Measurements from ENCODE around the gene SLC38A11. TPM values are rescaled to one million over a fixed set of nuclear protein-coding genes. Genes with fewer than 3 reads are reported as not detected.
A peak's percentile ranks its signal among the peaks of the same experiment; 100 is the strongest.

The SLC38A11 gene
- polyA plus RNA-seq, 3 donors: 0.07 TPM; not detected in 2

DNA sequence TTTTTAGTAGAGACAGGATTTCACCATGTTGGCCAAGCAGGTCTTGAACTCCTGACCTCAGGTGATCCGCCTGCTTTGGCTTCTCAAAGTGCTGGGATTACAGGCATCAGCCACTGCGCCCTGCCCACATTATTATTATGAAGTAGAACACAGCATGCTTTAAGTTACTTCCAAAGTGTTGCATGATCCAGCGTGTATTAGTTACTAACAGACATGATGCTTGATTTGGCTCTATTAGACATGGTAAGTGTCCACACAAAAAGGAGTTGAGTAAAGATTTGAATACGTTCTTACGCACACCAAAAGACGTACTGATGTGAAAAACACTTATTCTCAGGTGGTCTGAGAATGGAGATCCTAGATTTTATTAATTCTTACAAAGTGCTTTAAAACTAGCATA lies 50.0 kb downstream of the SLC38A11 start:
- Mint-ChIP-seq H3K36me3 (no peaks in the 10 kb centered on the region), H3K4me3 (no peak overlapping the region), H3K9me3 (no peaks in the 10 kb centered on the region), H3K4me1 (peaks cover 5% of the 10 kb centered on the region), H3K27me3 (ENCODE audit: low read depth in 3 of 3) (peaks cover 0 to 2% (median 0%) of the 10 kb centered on the region in 3 donors), H3K27ac (no peak overlapping the region)
- no peaks in the 10 kb centered on the region for H3K9me3 ChIP-seq (replicated peaks in 1 of 2; ENCODE audit: control insufficient read depth in 1 of 2, insufficient read depth in 1 of 2, low read length in 2 of 2)
- H3K9ac ChIP-seq (ENCODE audit: insufficient read depth, low read length, poor library complexity, severe bottlenecking): no peak overlapping the region
- H2AFZ ChIP-seq (ENCODE audit: insufficient read depth, low read depth, low read length, poor library complexity, severe bottlenecking): no peak overlapping the region
- H4K20me1 ChIP-seq (ENCODE audit: insufficient read depth, low read length): no peaks in the 10 kb centered on the region
- TF ChIP-seq, protein P1, sequence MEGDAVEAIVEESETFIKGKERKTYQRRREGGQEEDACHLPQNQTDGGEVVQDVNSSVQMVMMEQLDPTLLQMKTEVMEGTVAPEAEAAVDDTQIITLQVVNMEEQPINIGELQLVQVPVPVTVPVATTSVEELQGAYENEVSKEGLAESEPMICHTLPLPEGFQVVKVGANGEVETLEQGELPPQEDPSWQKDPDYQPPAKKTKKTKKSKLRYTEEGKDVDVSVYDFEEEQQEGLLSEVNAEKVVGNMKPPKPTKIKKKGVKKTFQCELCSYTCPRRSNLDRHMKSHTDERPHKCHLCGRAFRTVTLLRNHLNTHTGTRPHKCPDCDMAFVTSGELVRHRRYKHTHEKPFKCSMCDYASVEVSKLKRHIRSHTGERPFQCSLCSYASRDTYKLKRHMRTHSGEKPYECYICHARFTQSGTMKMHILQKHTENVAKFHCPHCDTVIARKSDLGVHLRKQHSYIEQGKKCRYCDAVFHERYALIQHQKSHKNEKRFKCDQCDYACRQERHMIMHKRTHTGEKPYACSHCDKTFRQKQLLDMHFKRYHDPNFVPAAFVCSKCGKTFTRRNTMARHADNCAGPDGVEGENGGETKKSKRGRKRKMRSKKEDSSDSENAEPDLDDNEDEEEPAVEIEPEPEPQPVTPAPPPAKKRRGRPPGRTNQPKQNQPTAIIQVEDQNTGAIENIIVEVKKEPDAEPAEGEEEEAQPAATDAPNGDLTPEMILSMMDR (IDR thresholded peaks at IDR 0.05): no peak
- no peak for DNase-seq
- H3K36me3 ChIP-seq (replicated peaks in 1 of 2; ENCODE audit: control insufficient read depth in 1 of 2, insufficient read depth in 2 of 2, low read length in 2 of 2): no peaks in the 10 kb centered on the region
- H3K4me1 ChIP-seq (ENCODE audit: control insufficient read depth in 1 of 2, insufficient read depth in 2 of 2, low read length in 2 of 2): no peaks in the 10 kb centered on the region
- intact Hi-C loops (cut with micrococcal nuclease): no loop called here
- H3K27ac ChIP-seq (ENCODE audit: low read depth in 1 of 2, low read length in 2 of 2): no peak overlapping the region
- H3K4me3 ChIP-seq (replicated peaks in 1 of 3; ENCODE audit: low read depth in 2 of 3, low read length in 3 of 3): no peak overlapping the region
- 100% methylated on average over 3 of the region's 6 CpGs for WGBS (ENCODE audit: insufficient coverage)
- H3K27me3 ChIP-seq (ENCODE audit: control insufficient read depth in 2 of 2, insufficient read depth in 2 of 2, low read length in 2 of 2): no peaks in the 10 kb centered on the region
- no peak overlapping the region for H3K4me2 ChIP-seq (replicated peaks; ENCODE audit: extremely low read depth, low read length, poor library complexity, severe bottlenecking)
- H3K79me2 ChIP-seq (ENCODE audit: insufficient read depth, low read length): no peaks in the 10 kb centered on the region

GRCh38 chr2:164903951-164904350 lies 51.4 kb downstream of the SLC38A11 start:
- intact Hi-C loops (cut with micrococcal nuclease): no loop called here
- no peak overlapping the region for H3K4me3 ChIP-seq (replicated peaks in 1 of 3; ENCODE audit: low read depth in 2 of 3, low read length in 3 of 3)
- H3K27me3 Mint-ChIP-seq (ENCODE audit: low read depth in 3 of 3): no peaks in the 10 kb centered on the region
- no peaks in the 10 kb centered on the region for H3K4me1 ChIP-seq (ENCODE audit: control insufficient read depth in 1 of 2, insufficient read depth in 2 of 2, low read length in 2 of 2)
- H3K79me2 ChIP-seq (ENCODE audit: insufficient read depth, low read length): no peaks in the 10 kb centered on the region
- no CpG with 5 or more reads among the region's 2 CpGs for WGBS (ENCODE audit: insufficient coverage)
- H2AFZ ChIP-seq (ENCODE audit: insufficient read depth, low read depth, low read length, poor library complexity, severe bottlenecking): no peak overlapping the region
- H3K9me3 ChIP-seq (replicated peaks in 1 of 2; ENCODE audit: control insufficient read depth in 1 of 2, insufficient read depth in 1 of 2, low read length in 2 of 2): no peaks in the 10 kb centered on the region
- H3K4me3 Mint-ChIP-seq: no peak overlapping the region
- H3K4me1 Mint-ChIP-seq: no peaks in the 10 kb centered on the region
- H3K9me3 Mint-ChIP-seq: no peaks in the 10 kb centered on the region
- H3K27ac ChIP-seq (ENCODE audit: low read depth in 1 of 2, low read length in 2 of 2): no peak overlapping the region
- H3K36me3 Mint-ChIP-seq: no peaks in the 10 kb centered on the region
- H3K9ac ChIP-seq (ENCODE audit: insufficient read depth, low read length, poor library complexity, severe bottlenecking): no peak overlapping the region
- H4K20me1 ChIP-seq (ENCODE audit: insufficient read depth, low read length): no peaks in the 10 kb centered on the region
- TF ChIP-seq, protein P1 (IDR thresholded peaks at IDR 0.05): no peak
- H3K27ac Mint-ChIP-seq: peak overlapping the region in 1 of 7 donors; percentile 80
- no peak for DNase-seq
- no peak overlapping the region for H3K4me2 ChIP-seq (replicated peaks; ENCODE audit: extremely low read depth, low read length, poor library complexity, severe bottlenecking)
- H3K27me3 ChIP-seq (ENCODE audit: control insufficient read depth in 2 of 2, insufficient read depth in 2 of 2, low read length in 2 of 2): no peaks in the 10 kb centered on the region
- H3K36me3 ChIP-seq (replicated peaks in 1 of 2; ENCODE audit: control insufficient read depth in 1 of 2, insufficient read depth in 2 of 2, low read length in 2 of 2): no peaks in the 10 kb centered on the region
